Measurements from ENCODE around the gene PTPRN2.

- TF ChIP-seq CTCF (IDR thresholded peaks at IDR 0.05 in 2 of 3, conservative IDR thresholded peaks at IDR 0.05 in 1 of 3; ENCODE audit: borderline replicate concordance in 1 of 3, insufficient read depth in 1 of 3, low read depth in 2 of 3, low read length in 2 of 3) (peak in 2 of 3 experiments; percentile 7 to 26; a peak in 1 of 6 replicates), POLR2AphosphoS5 (IDR thresholded peaks at IDR 0.05; ENCODE audit: low read depth, low read length) (no peak), YY1 (IDR thresholded peaks at IDR 0.05; ENCODE audit: extremely low read depth, insufficient replicate concordance, low read depth, low read length) (no peak), CEBPB (IDR thresholded peaks at IDR 0.05; ENCODE audit: low read depth) (no peak), EZH2 (IDR thresholded peaks at IDR 0.05) (no peak)
- TF ChIP-seq, protein P1, sequence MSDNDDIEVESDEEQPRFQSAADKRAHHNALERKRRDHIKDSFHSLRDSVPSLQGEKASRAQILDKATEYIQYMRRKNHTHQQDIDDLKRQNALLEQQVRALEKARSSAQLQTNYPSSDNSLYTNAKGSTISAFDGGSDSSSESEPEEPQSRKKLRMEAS (IDR thresholded peaks at IDR 0.05): no peak
These were observed 710.9 kb downstream of the PTPRN2 start for GRCh38 chr7:157876469-157877285.
